ENCODE measurements around the gene SMIM29. TPM values are rescaled to one million over a fixed set of nuclear protein-coding genes. Genes with fewer than 3 reads are reported as not detected.
A peak's percentile ranks its signal among the peaks of the same experiment; 100 is the strongest.
"Not testable (repeated sequence)": the region's sequence is repeated elsewhere in the genome, so short reads cannot be mapped to it uniquely, and the experiment has no call there.

SMIM29 gene
- polyA plus RNA-seq, 4 donors, result 9.3 to 27.3 (median 21.5) TPM

DNA sequence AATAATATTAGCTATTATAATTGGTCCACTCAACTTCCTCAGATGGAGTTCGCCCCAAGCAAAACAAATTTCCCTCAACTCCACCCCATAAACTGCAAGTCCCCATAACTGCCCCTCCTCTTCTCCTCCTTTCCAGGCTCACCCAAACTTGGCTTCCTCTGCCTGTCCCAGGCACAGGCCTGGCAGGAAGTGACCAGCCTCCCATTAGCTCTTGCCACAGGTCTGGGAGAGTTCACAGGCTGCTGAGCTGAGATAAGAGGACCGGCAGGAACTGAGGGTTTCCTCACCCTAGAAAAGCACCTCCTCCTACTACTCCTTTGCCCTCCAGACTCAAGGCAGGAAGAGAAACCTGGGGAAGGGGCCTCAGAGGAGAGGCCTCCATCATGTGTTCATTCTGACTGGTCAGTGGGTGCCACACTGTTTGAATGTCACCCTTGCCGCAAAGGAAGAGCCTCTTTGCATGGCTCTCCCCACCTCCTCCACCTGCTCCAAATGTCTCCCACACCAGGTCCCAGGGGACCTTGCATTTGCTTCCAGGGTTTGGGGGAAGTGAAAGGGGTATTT lies 24.5 kb upstream of the SMIM29 start:
- peak in 1 of 2 donors; percentile 13 for DNase-seq
- Histone ChIP-seq H3K36me3 (ENCODE audit: control insufficient read depth in 3 of 3, insufficient read depth in 2 of 3, low read depth in 1 of 3, low read length in 3 of 3) (no peaks in the 10 kb centered on the region), H3K9me3 (ENCODE audit: control insufficient read depth in 2 of 2, insufficient read depth in 1 of 2, low read depth in 1 of 2, low read length in 1 of 2) (no peaks in the 10 kb centered on the region), H3K4me1 (ENCODE audit: control insufficient read depth in 3 of 3, insufficient read depth in 2 of 3, low read depth in 1 of 3, low read length in 2 of 3) (peaks cover 0 to 3% (median 0%) of the 10 kb centered on the region in 3 donors), H3K27me3 (ENCODE audit: control insufficient read depth in 3 of 3, insufficient read depth in 3 of 3, low read length in 3 of 3) (no peaks in the 10 kb centered on the region), H3K4me3 (ENCODE audit: low read depth in 1 of 3, low read length in 3 of 3) (no peak overlapping the region), H3K27ac (ENCODE audit: low read depth in 1 of 3, low read length in 2 of 3) (no peak overlapping the region)
- WGBS, 3 donors, result 63 to 68% (median 63%) methylated on average over 3 of the region's 3 CpGs
- no peak for FAIRE-seq

DNA sequence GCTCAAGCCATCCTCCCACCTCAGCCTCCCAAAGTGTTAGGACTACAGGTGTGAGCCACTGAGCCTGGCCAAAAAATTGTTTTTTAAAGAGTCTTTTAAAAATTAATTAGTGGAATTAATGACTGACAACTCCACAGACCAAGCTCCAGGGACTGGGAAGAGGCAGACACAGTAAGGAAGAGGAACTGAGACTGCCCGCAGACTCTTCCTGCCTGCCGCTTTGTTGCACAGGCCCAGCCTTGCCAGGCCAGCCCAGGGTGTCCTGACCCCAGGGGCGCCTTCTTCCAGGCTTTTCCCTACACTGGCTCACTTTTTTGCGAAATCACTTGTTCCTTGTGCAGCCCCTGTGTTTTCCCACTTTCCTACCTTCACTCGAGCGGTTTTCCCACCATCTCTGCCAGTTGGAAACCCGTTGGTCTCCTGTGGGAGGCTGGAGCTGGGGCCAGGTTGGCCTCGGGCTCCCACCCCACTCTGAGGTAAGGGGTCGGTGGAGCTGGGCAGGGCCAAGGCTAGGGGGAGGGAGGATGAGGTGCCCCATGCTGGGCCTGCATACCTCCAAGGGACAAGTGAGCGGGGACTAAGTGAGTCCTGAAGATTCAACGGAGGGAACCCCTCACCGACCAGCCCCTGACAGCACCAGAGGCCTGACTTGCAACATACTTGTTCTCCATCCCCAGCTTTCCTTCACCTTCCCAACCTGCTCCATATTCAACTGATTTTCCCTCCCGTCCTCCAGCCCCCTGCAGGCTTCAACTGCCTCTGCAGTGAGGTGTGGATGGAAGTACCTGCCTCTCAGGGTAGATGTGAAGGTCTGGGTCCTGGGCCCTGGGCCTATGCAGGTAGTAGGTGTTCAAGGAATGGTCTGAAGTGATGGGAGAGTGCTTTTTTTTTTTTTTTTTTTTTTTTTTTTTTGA lies 23.5 kb upstream of the SMIM29 start:
- H3K27me3 ChIP-seq (ENCODE audit: control insufficient read depth in 3 of 3, insufficient read depth in 3 of 3, low read length in 3 of 3), result no peaks in the 10 kb centered on the region
- FAIRE-seq (no peak), DNase-seq (no peak)
- no peak overlapping the region for H3K4me3 ChIP-seq (ENCODE audit: low read depth in 1 of 3, low read length in 3 of 3)
- no peaks in the 10 kb centered on the region for H3K36me3 ChIP-seq (ENCODE audit: control insufficient read depth in 3 of 3, insufficient read depth in 2 of 3, low read depth in 1 of 3, low read length in 3 of 3)
- no peaks in the 10 kb centered on the region for H3K9me3 ChIP-seq (ENCODE audit: control insufficient read depth in 2 of 2, insufficient read depth in 1 of 2, low read depth in 1 of 2, low read length in 1 of 2)
- peaks cover 0 to 3% (median 0%) of the 10 kb centered on the region in 3 donors for H3K4me1 ChIP-seq (ENCODE audit: control insufficient read depth in 3 of 3, insufficient read depth in 2 of 3, low read depth in 1 of 3, low read length in 2 of 3)
- no peak overlapping the region for H3K27ac ChIP-seq (ENCODE audit: low read depth in 1 of 3, low read length in 2 of 3)
- 85 to 93% (median 90%) methylated on average over 13 of the region's 13 CpGs for WGBS, 3 donors

DNA sequence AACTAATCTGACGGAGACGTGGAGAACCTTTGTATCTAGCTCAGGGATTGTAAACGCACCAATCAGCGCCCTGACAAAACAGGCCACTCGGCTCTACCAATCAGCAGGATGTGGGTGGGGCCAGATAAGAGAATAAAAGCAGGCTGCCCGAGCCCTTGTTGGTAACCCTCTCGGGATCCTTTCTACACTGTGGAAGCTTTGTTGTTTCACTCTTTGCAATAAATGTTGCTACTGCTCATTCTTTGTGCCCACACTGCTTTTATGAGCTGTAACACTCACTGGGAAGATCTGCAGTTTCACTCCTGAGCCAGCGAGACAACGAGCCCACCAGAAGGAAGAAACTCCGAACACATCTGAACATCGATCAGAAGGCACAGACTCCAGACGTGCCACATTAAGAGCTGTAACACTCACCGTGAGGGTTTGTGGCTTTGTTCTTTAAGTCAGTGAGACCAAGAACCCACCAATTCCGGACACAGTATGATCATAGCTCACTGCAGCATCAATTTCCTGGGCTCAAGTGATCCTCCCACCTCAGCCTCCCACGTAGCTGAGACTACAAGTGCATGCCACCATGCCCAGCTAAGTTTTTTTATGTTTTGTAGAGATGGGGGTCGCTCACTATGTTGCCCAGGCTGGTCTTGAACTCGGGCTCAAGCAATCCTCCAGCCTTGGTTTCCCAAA lies 21.0 kb upstream of the SMIM29 start:
- not testable (repeated sequence) for H3K27ac ChIP-seq (ENCODE audit: low read depth in 1 of 3, low read length in 2 of 3); H3K4me1 ChIP-seq (ENCODE audit: control insufficient read depth in 3 of 3, insufficient read depth in 2 of 3, low read depth in 1 of 3, low read length in 2 of 3); H3K27me3 ChIP-seq (ENCODE audit: control insufficient read depth in 3 of 3, insufficient read depth in 3 of 3, low read length in 3 of 3); H3K9me3 ChIP-seq (ENCODE audit: control insufficient read depth in 2 of 2, insufficient read depth in 1 of 2, low read depth in 1 of 2, low read length in 1 of 2); H3K36me3 ChIP-seq (ENCODE audit: control insufficient read depth in 3 of 3, insufficient read depth in 2 of 3, low read depth in 1 of 3, low read length in 3 of 3); H3K4me3 ChIP-seq (ENCODE audit: low read depth in 1 of 3, low read length in 3 of 3); FAIRE-seq; DNase-seq
- WGBS, 3 donors, result 73 to 83% (median 76%) methylated on average over 17 of the region's 17 CpGs

DNA sequence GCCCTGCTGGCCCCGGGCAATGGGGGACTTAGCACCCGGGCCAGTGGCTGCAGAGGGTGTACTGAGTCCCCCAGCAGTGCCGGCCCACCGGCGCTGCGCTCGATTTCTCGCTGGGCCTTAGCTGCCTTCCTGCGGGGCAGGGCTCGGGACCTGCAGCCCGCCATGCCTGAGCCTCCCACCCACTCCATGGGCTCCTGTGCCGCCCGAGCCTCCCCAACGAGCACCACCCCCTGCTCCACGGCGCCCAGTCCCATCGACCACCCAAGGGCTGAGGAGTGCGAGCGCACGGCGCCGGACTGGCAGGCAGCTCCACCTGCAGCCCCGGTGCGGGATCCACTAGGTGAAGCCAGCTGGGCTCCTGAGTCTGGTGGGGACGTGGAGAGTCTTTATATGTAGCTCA lies 20.3 kb upstream of the SMIM29 start:
- H3K36me3 ChIP-seq (ENCODE audit: control insufficient read depth in 3 of 3, insufficient read depth in 2 of 3, low read depth in 1 of 3, low read length in 3 of 3); FAIRE-seq; H3K4me3 ChIP-seq (ENCODE audit: low read depth in 1 of 3, low read length in 3 of 3); H3K4me1 ChIP-seq (ENCODE audit: control insufficient read depth in 3 of 3, insufficient read depth in 2 of 3, low read depth in 1 of 3, low read length in 2 of 3); H3K27ac ChIP-seq (ENCODE audit: low read depth in 1 of 3, low read length in 2 of 3); H3K27me3 ChIP-seq (ENCODE audit: control insufficient read depth in 3 of 3, insufficient read depth in 3 of 3, low read length in 3 of 3); H3K9me3 ChIP-seq (ENCODE audit: control insufficient read depth in 2 of 2, insufficient read depth in 1 of 2, low read depth in 1 of 2, low read length in 1 of 2); DNase-seq: not testable (repeated sequence)
- 94 to 100% (median 100%) methylated on average over 6 to 21 of the region's 25 CpGs for WGBS, 3 donors

DNA sequence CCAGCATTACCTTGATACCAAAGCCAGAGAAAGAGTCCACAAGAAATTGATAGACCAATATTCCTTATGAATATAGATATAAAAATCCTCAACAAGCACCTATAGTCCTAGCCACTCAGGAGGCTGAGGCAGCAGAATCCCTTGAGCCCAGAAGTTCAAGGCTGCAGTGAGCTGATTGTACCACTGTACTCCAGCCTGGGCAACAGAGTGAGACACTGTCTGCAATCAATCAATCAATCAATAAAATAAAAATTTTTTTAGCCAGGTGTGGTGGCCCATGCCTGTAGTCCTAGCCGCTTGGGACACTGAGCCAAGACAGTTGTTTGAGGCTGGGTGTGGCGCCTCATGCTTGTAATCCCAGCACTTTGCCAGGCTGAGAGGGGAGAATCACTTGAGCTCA lies 18.9 kb upstream of the SMIM29 start:
- H3K4me3 ChIP-seq (ENCODE audit: low read depth in 1 of 3, low read length in 3 of 3), result no peak overlapping the region
- H3K9me3 ChIP-seq (ENCODE audit: control insufficient read depth in 2 of 2, insufficient read depth in 1 of 2, low read depth in 1 of 2, low read length in 1 of 2), result peaks cover 0 to 5% of the 10 kb centered on the region in 2 donors
- 68 to 93% (median 88%) methylated on average over 2 of the region's 2 CpGs for WGBS, 3 donors
- no peak overlapping the region for H3K27ac ChIP-seq (ENCODE audit: low read depth in 1 of 3, low read length in 2 of 3)
- H3K36me3 ChIP-seq (ENCODE audit: control insufficient read depth in 3 of 3, insufficient read depth in 2 of 3, low read depth in 1 of 3, low read length in 3 of 3), result no peaks in the 10 kb centered on the region
- DNase-seq, result no peak
- H3K4me1 ChIP-seq (ENCODE audit: control insufficient read depth in 3 of 3, insufficient read depth in 2 of 3, low read depth in 1 of 3, low read length in 2 of 3), result no peaks in the 10 kb centered on the region
- FAIRE-seq, result no peak
- H3K27me3 ChIP-seq (ENCODE audit: control insufficient read depth in 3 of 3, insufficient read depth in 3 of 3, low read length in 3 of 3), result no peaks in the 10 kb centered on the region

DNA sequence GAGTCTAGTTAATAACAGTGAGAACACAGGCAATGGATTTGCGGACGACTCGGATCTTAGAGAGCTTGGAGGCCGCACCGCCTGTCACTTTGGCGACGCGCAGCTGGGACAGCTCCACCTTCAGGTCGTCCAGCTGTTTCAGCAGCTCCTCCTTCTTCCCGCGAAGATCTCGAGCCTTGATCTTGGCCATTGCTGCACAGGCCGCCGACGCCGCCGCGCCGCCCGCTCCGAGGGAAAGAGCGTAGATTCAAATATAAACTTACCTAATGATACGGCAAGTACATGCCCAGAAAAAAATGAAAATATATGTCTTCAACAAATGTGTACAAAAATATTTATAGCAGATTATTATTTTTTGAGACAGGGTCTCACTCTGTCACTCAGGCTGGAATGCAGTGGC lies 14.7 kb upstream of the SMIM29 start:
- H3K9me3 ChIP-seq (ENCODE audit: control insufficient read depth in 2 of 2, insufficient read depth in 1 of 2, low read depth in 1 of 2, low read length in 1 of 2); H3K27ac ChIP-seq (ENCODE audit: low read depth in 1 of 3, low read length in 2 of 3); H3K4me3 ChIP-seq (ENCODE audit: low read depth in 1 of 3, low read length in 3 of 3); H3K4me1 ChIP-seq (ENCODE audit: control insufficient read depth in 3 of 3, insufficient read depth in 2 of 3, low read depth in 1 of 3, low read length in 2 of 3); H3K36me3 ChIP-seq (ENCODE audit: control insufficient read depth in 3 of 3, insufficient read depth in 2 of 3, low read depth in 1 of 3, low read length in 3 of 3); FAIRE-seq; DNase-seq; H3K27me3 ChIP-seq (ENCODE audit: control insufficient read depth in 3 of 3, insufficient read depth in 3 of 3, low read length in 3 of 3): not testable (repeated sequence)
- WGBS, 3 donors, result 90 to 95% (median 94%) methylated on average over 23 of the region's 23 CpGs

DNA sequence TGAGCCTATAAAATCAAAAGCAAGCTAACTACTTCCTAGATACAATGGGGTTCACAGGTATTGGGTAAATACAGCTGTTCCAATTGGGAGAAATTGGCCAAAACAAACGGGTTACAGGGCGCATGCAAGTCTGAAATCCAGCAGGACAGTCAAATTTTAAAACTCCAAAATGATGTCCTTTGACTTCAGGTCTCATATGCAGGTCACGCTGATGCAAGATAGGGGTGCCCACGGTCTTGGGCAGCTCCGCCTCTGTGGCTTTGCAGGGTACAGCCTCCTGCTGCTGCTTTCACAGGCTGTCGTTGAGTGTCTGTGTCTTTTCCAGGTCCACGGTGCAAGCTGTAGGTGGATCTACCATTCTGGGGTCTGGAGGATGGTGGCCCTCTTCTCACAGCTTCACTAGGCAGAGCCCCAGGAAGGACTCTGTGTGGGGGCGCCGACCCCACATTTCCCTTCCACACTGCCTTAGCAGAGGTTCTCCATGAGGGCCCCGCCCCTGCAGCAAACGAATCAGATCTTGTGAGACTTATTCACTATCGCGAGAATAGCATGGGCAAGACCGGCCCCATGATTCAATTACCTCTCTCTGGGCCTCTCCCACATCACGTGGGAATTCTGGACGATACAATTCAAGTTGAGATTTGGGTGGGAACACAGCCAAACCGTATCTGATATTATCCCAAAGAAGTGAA lies 11.9 kb upstream of the SMIM29 start:
- peaks cover 0 to 5% of the 10 kb centered on the region in 2 donors for H3K9me3 ChIP-seq (ENCODE audit: control insufficient read depth in 2 of 2, insufficient read depth in 1 of 2, low read depth in 1 of 2, low read length in 1 of 2)
- H3K4me3 ChIP-seq (ENCODE audit: low read depth in 1 of 3, low read length in 3 of 3), result no peak overlapping the region
- FAIRE-seq (no peak), DNase-seq (no peak)
- H3K36me3 ChIP-seq (ENCODE audit: control insufficient read depth in 3 of 3, insufficient read depth in 2 of 3, low read depth in 1 of 3, low read length in 3 of 3), result no peaks in the 10 kb centered on the region
- H3K27me3 ChIP-seq (ENCODE audit: control insufficient read depth in 3 of 3, insufficient read depth in 3 of 3, low read length in 3 of 3), result no peaks in the 10 kb centered on the region
- H3K4me1 ChIP-seq (ENCODE audit: control insufficient read depth in 3 of 3, insufficient read depth in 2 of 3, low read depth in 1 of 3, low read length in 2 of 3), result no peaks in the 10 kb centered on the region
- no peak overlapping the region for H3K27ac ChIP-seq (ENCODE audit: low read depth in 1 of 3, low read length in 2 of 3)
- 59 to 82% (median 60%) methylated on average over 17 of the region's 17 CpGs for WGBS, 3 donors

DNA sequence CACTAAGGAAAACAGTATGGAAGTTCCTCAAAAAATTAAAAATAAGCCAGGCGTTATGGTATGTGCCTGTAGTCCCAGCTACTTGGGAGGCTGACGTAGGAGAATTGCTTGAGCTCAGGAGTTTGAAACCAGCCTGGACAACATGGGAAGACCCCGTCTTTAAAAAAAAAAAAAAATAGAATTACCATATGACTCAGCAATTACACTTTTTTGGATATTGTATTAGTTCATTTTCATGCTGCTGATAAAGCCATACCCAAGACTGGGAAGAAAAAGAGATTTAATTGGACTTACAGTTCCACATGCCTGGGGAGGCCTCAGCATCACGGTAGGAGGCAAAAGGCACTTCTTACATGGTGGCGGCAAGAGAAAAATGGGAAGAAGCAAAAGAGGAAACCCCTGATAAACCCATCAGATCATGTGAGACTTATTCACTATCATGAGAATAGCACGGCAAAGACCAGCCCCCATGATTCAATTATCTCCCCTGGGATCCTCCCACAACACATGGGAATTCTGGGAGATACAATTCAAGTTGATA lies 10.8 kb upstream of the SMIM29 start:
- FAIRE-seq (no peak), DNase-seq (no peak)
- Histone ChIP-seq H3K36me3 (ENCODE audit: control insufficient read depth in 3 of 3, insufficient read depth in 2 of 3, low read depth in 1 of 3, low read length in 3 of 3) (no peaks in the 10 kb centered on the region), H3K9me3 (ENCODE audit: control insufficient read depth in 2 of 2, insufficient read depth in 1 of 2, low read depth in 1 of 2, low read length in 1 of 2) (peaks cover 0 to 5% of the 10 kb centered on the region in 2 donors), H3K27ac (ENCODE audit: low read depth in 1 of 3, low read length in 2 of 3) (no peak overlapping the region), H3K27me3 (ENCODE audit: control insufficient read depth in 3 of 3, insufficient read depth in 3 of 3, low read length in 3 of 3) (no peaks in the 10 kb centered on the region), H3K4me1 (ENCODE audit: control insufficient read depth in 3 of 3, insufficient read depth in 2 of 3, low read depth in 1 of 3, low read length in 2 of 3) (no peaks in the 10 kb centered on the region), H3K4me3 (ENCODE audit: low read depth in 1 of 3, low read length in 3 of 3) (no peak overlapping the region)
- WGBS, 3 donors, result 89 to 96% (median 92%) methylated on average over 6 of the region's 6 CpGs

Measured in small intestine (tissue), 7 donors.